HG02588 (cell line): ENCODE measurements around the gene DVL2.

Experiments used
- ATAC-seq: cut with Tn5 transposase; IDR thresholded peaks from one replicate; pipeline ENCODE4 v1.9.1; 2021; ENCODE audit warnings: mild to moderate bottlenecking, moderate library complexity; ENCODE audit not compliant: unreplicated experiment

Gene DVL2

GRCh38 chr17:7238420-7239090 is 4.2 kb upstream of the DVL2 start:
- no peak for ATAC-seq

GRCh38 chr17:7237761-7238419 is 3.6 kb upstream of the DVL2 start:
- ATAC-seq, result no peak

GRCh38 chr17:7237266-7237760 is 3.0 kb upstream of the DVL2 start:
- no peak for ATAC-seq

DNA sequence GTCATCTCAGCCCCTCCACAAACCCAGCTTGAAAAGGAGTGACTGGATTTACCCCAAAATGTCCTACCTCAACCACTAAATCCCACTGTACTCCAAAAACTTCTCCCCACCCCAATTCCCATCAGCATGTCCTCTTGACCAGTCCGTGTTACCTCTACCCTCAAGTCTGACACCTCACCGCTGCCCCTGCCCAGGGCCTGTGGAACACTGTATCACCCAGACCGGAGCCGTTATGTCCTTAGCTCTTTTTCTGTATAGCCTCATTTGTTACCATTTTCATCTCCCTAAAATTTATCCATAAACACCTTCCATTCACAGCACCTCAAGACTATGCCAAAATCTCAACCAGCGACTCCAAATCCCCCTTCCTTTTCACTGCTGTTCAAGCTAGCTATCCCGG is 2.5 kb upstream of the DVL2 start:
- ATAC-seq, result no peak

GRCh38 chr17:7235693-7236665 is 1.7 kb upstream of the DVL2 start:
- ATAC-seq, result no peak

- no peak for ATAC-seq
Measured at GRCh38 chr17:7233701-7234082, 625 bp downstream of the DVL2 start.

DNA sequence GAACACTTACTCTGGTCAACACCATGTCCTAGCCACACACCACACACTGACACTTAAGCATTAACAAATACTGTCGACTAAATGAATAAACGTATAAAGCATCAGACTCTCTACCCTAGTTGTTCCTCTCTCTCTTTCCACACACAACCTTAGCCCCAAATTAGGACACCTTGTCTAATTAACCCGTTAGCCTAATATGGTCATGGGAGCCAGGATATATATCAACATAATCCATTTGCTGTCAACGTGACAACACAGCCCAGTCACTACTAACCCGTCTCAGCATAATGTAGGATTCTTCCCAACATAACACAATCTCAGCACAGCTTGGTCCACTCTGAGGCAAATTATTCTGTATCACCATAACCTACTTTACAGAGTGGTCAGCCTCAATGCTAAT is 2.2 kb downstream of the DVL2 start:
- no peak for ATAC-seq

DNA sequence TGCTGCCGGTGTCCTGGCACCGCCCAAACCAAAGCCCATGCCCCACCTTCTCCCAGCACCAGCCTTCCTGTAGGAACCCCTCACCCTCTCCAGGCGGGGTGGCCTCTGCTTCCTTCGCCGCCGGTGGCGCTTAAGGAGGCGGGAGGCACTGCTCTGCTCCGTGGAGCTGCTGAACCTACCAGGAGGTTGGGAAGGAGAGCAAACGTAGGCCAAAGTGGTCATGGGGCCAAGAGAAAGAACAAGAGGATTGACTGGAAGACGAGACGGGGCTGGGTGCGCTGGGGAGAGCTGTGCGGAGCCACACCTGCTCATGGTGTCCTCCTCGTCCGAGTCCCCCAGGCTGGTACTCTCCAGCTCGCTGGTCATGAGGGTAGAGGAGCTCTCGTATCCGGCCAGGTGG is 4.8 kb downstream of the DVL2 start:
- ATAC-seq, result no peak

DNA sequence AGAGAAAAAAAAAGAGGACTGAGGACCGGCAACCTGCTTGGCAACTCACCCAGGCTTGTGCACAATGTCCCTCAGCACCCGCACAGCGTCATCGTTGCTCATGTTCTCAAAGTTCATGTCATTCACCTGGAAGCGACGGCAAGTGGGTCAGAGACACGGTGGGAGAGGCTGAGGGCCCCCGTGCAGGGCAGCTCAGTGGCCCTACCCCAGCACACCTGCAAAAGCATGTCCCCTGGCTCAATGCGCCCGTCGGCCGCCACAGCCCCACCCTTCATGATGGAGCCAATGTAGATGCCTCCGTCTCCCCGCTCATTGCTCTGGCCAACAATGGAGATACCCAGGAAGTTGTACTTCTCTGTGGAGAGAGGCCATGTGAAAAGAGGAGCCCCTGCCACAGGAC is 5.4 kb downstream of the DVL2 start:
- ATAC-seq, result no peak

- ATAC-seq, result no peak
Measured at GRCh38 chr17:7226721-7227710, 7.3 kb downstream of the DVL2 start.

DNA sequence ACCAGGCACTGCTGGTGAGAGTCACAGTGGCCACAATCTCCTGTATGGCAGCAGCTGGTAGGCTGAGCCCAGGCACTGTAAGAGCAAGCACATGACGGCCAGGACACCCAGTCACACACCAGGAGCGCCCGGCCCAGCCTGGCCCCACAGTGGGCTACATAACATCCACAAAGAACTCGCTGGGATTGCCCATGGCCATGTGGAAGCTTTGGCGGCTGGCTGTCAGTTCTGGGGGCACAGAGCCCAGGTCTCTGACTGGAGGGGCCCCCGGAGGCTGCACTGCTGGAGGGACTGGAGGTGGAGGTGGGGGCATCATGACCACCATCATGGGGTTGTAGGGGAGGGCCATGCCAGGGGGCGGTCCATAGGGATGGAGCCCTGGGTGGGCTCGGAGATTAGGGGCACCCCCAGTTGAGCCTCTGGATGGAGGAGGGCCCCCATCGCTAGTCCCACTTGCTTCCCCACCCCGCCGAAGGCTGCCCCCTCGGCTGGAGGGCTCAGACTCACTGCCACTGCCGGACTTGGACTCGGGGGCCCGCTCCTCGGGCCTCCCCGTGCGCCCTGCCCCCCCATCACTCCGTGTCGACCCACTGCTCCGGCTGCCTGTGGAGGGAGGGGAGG is 8.5 kb downstream of the DVL2 start:
- ATAC-seq, result no peak

- no peak for ATAC-seq
Measured at GRCh38 chr17:7224661-7225111, 9.6 kb downstream of the DVL2 start.

DNA sequence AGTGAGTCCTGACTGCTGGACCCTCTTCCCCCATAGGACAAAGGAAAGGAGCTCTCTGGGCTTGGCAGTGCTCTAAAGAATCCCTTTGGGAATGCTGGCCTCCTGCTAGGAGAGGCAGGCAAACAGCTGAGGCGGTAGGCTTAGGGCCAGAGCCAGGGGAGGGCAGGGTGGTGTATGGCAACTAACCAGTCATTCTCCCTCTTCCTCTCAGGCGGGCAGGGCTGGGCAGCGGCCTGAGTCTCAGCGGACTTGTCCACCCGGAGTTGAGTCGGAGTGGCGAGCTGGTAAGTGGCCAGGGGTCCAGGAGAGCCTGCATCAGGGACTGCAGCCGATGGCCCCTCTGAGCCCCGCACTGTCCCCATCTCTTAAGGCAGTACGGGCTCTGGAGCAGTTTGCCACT is 10.2 kb downstream of the DVL2 start:
- ATAC-seq, result no peak

DNA sequence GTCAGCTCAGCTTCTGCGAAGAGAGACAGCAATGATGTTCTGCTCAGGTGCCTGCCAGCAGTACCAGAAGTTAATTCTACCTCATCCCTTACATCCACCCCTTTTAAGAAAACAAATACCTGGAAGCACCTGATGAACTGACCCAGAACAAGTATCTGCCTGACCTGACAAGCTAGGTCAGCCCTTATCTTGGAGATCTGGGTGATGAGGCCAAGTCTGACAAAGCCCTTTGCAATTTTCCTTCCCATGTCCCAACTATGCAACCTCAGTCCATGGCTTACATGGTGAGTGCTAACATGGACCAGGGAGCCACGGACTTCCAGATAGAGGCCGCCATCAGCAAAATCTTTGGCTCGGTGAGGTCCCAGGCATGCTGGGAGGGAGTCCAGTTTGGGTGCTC is 10.9 kb downstream of the DVL2 start:
- ATAC-seq, result no peak

DNA sequence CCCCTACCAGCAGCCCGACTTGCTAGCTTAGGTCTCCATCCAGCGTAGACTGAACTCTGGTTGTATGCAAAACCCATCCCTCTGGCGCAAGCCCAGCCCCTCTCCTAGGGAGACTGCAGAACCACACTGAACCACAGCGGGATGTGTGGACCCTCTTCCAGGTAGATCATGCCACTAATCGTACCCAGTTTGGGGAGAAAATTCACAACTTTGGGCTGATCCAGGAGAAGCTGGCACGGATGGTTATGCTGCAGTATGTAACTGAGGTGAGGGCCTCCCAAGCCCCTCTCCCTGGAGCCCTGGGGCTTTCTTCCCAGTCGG is 11.4 kb downstream of the DVL2 start:
- ATAC-seq, result no peak

GRCh38 chr17:7222093-7222971 is 12.0 kb downstream of the DVL2 start:
- ATAC-seq, result no peak

DNA sequence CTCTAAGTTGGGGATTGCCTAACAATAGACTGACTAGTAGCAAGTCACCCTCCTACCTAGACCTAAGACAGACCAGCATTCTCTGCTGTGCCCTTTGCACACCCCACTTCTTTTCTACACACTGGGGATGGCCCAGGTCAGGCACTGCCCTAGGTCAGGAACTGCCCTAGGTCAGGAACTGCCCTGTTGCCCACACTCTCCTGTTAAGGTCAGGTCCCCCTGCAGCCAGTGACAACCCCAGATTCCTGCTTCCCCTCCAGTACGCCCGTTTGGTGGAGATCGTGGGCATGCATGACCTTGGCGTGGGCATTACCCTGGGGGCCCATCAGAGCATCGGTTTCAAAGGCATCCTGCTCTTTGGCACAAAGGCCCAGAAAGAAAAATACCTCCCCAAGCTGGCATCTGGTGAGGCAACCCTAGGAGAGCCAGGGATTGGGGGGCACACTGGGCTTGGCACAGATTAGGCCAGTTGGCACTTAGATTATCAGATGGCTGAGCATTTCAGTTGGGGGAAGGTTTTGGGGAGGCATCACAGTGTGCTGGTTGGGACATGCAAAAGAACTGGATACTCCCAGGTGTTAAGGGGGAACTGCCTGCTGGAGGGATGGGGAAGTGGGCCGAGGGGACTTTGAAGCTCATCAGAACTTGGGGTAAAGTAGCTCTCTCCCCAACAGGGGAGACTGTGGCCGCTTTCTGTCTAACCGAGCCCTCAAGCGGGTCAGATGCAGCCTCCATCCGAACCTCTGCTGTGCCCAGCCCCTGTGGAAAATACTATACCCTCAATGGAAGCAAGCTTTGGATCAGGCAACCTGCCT is 12.8 kb downstream of the DVL2 start:
- ATAC-seq, result no peak

GRCh38 chr17:7220593-7221277 is 13.6 kb downstream of the DVL2 start:
- no peak for ATAC-seq
